Measurements from ENCODE around the gene SLC38A2.

SLC38A2 gene

GRCh38 chr12:46390881-46391280 is 18.3 kb upstream of the SLC38A2 start:
- DNase-seq, result no peak

- DNase-seq, result no peak
Measured at GRCh38 chr12:46390304-46390703, 17.7 kb upstream of the SLC38A2 start.

GRCh38 chr12:46389031-46389616 is 16.6 kb upstream of the SLC38A2 start:
- DNase-seq, result no peak

GRCh38 chr12:46388427-46389021 is 16.0 kb upstream of the SLC38A2 start:
- DNase-seq, result no peak

- DNase-seq, result no peak
Measured at GRCh38 chr12:46387670-46388069, 15.1 kb upstream of the SLC38A2 start.

- no peak for DNase-seq
Measured at GRCh38 chr12:46386877-46387629, 14.5 kb upstream of the SLC38A2 start.

- DNase-seq, result no peak
Measured at GRCh38 chr12:46386360-46386867, 13.8 kb upstream of the SLC38A2 start.

GRCh38 chr12:46385438-46385837 is 12.9 kb upstream of the SLC38A2 start:
- no peak for DNase-seq

- no peak for DNase-seq
Measured at GRCh38 chr12:46384451-46385309, 12.1 kb upstream of the SLC38A2 start.

GRCh38 chr12:46383654-46384450 is 11.3 kb upstream of the SLC38A2 start:
- DNase-seq, result no peak

- DNase-seq, result peak; percentile 86
Measured at GRCh38 chr12:46382964-46383653, 10.5 kb upstream of the SLC38A2 start.

GRCh38 chr12:46382408-46382963 is 9.9 kb upstream of the SLC38A2 start:
- no peak for DNase-seq

GRCh38 chr12:46380881-46381280 is 8.3 kb upstream of the SLC38A2 start:
- DNase-seq, result no peak

GRCh38 chr12:46380022-46380796 is 7.6 kb upstream of the SLC38A2 start:
- DNase-seq, result no peak

- DNase-seq, result no peak
Measured at GRCh38 chr12:46379352-46379751, 6.8 kb upstream of the SLC38A2 start.

- DNase-seq, result no peak
Measured at GRCh38 chr12:46378530-46378929, 6.0 kb upstream of the SLC38A2 start.

GRCh38 chr12:46377678-46378077 is 5.1 kb upstream of the SLC38A2 start:
- DNase-seq, result no peak

GRCh38 chr12:46376579-46376978 is 4.0 kb upstream of the SLC38A2 start:
- no peak for DNase-seq

- no peak for DNase-seq
Measured at GRCh38 chr12:46374711-46375110, 2.1 kb upstream of the SLC38A2 start.

- DNase-seq, result no peak
Measured at GRCh38 chr12:46374310-46374709, 1.7 kb upstream of the SLC38A2 start.

All from NCI-H187 treated with DMSO at 0.1 percent for 48 hours (cell line).